NK-92 (cell line): ENCODE results near the gene ABHD17C.
"Not testable (repeated sequence)": the region's sequence is repeated elsewhere in the genome, so short reads cannot be mapped to it uniquely, and the experiment has no call there.

ENCODE experiments used
- DNase-seq: peaks from one replicate; lab custom pipeline; 2025; ENCODE audit not compliant: unreplicated experiment; lab: John Stamatoyannopoulos, UW

The ABHD17C gene

DNA sequence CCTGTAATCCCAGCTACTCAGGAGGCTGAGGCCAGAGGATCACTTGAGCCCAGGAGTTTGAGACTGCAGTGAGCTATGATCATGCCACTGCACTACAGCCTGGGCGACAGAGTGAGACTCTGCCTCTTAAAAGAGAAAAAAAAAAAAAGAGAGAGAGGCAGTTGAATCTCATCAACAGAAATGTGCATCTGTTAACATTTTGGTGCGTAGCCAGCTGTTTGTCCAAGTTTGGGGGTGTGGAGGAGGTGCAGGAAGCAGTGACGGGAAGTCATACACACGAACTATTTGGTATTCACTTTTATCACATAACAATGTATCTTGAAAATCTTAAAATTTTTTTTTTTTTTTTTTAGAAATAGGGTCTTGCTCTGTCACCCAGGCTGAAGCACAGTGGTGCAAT, 65.8 kb downstream of the ABHD17C start:
- DNase-seq: no peak

DNA sequence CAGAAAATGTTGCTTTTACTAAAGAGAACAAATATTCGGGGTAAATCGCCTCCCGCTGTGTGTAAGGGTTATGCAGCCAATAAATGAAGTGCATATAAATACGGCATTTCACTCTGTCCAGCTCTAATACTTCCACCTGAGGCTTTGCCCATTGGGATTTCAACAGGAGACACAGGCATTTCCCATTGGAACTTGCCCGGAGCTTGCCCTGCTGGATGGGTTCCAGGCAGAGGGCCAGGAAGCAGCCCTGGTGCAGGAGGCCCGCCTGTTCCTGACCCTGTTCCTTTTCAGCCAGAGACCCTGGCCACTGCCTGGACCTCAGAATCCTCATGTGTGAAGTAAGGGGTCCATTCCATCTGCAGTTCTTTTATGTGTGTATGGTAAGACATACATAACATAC, 66.6 kb downstream of the ABHD17C start:
- DNase-seq: no peak

DNA sequence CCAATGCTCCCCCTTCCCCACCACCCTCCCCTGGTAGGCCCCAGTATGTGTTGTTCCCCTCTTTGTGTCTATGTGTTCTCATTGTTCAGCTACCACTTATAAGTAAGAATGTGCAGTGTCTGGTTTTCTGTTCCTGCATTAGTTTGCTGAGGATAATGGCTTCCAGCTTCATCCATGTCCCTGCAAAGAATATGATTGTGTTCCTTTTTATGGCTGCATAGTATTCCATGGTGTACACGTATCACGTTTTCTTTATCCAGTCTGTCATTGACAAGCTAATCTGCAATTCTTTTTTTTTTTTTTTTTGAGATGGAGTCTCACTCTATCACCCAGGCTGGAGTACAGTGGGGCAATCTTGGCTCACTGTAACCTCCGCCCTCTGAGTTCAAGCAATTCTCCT, 68.1 kb downstream of the ABHD17C start:
- DNase-seq: not testable (repeated sequence)

DNA sequence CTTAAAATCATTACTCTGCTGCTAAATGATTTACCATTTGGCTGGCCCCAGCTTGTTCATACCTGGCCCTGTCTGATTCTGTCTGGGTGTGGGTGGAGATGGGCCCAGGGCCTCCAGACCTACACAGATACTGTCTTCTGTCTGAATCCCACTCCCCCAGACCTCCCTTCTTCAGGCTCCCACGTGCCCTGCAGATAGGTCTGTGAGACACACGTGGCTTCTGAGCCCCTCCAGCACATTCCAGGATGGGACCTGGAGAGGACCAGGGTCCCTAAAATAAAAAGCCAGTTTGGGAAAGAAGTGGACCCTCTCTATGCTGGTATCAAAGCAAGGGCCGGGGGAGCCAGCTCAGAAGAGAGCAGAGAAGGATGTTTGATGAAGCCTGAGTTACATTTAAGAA, 69.4 kb downstream of the ABHD17C start:
- no peak for DNase-seq

DNA sequence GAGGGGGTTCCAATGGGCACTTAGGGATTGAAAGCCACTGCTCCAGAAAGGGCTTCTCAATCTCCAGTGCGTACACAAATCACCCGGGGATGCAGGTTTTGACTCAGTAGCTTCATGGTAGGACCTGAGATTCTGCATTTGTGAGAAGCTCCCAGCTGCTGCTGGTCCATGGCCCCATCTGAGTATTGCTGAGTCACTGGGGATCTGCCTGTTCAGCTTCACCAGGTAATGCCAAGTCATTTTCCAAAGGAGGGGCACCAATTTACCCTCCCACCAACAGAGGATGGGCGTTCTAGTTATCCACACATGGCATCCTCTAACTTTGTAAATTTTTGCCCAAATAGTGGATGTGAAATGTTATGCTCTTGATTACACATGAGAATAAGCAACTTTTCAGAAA, 71.2 kb downstream of the ABHD17C start:
- DNase-seq: no peak

DNA sequence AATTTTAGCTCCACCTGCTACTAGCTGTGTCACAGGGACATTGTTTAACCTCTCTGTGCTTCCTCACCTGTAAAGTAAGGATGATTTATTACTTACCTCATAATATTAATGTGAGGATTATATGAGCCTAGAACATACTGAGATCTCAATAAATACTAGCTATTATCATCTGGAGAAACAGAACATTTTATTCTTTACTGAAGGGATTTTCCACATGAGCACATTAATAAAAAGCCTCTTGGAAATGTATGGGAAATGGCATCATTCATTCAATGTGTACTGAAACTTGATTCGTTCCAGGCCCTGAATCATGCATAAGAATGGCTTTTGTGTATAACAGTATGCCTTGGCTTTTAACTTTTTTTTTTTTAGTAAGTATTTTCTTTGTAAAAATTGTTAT, 73.0 kb downstream of the ABHD17C start:
- DNase-seq: no peak

DNA sequence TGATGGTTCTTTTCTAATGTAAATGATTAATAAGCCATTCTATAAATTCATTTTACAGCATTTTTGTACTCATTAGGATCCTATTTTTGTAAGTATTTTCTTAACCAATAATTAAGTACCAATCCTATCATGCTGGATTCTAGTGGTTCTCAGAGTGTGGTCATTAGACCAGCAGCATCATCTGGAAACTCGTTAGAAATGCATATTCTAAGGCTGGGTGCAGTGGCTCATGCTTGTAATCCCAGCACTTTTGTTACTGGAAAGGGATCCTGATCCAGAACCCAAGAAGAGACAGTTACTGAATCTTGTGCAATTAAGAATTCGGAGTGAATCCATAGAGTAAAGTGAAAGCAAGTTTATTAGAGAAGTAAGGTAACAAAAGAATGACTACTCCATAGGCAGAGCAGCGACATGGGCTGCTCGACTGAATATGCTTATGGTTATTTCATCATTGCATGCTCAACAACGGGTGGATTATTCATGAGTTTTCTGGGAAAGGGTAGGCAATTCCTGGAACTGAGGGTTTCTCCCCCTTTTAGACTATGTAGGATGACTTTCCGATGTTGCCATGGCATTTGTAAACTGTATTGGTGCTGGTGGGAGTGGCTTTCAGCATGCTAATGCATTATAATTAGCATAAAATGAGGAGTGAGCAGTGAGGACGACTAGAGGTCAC, 74.2 kb downstream of the ABHD17C start:
- no peak for DNase-seq

DNA sequence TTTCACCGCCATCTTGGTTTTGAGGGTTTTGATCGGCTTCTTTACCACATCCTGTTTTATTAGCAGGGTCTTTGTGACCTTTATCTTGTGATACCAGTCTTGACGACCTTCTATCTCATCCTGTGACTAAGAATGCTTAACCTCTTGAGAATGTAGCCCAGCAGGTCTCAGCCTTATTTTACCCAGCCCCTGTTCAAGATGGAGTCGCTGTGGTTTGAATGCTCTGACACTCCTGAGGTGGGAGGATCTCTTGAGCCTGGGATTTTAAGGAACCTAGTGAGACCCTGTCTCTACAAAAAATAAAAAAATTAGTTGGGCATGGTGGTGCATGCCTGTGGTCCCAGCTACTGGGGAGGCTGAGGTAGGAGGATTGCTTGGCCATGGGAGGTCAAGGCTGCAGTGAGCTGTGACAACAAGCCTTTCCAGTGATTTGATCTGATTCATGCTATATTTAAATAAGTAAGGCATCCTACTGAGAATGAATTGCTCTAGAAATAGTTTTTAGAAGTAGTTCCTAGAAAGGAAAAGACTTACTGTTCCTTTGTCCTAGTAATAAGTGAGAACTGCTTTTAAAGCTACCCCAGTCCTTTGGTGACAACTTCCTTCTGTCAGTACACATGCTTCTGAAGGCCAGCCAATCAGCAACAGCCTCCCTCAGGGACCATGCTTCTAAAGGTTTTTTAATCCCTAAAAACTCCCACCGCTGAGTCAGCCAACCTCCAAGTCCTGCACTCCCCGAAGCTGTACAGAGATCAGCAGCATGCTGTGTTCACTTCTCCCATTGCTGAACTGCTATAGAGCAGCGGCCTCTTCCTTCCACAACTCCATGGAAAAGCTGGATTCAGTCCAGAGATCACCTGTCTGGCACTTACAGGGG, 75.0 kb downstream of the ABHD17C start:
- no peak for DNase-seq

DNA sequence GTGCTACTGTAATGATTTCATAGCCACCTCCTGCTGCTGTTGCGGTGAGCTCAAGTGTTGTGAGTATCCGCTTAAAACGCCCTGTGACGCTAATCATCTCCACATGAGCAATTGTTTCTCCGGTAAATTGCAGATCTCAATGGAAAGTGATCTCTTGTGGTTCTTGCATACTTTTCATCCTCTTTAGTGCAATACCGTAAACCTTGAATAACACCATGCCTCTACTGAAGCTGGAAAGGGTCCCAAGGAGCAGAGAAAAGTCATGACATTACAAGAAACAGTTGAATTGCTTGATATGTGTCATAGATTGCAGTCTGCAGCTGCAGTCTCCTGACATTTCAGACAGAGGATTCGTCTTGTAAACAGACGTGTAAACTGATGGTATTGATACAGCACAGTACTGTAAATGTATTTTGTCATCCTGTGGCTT, 78.0 kb downstream of the ABHD17C start:
- no peak for DNase-seq

DNA sequence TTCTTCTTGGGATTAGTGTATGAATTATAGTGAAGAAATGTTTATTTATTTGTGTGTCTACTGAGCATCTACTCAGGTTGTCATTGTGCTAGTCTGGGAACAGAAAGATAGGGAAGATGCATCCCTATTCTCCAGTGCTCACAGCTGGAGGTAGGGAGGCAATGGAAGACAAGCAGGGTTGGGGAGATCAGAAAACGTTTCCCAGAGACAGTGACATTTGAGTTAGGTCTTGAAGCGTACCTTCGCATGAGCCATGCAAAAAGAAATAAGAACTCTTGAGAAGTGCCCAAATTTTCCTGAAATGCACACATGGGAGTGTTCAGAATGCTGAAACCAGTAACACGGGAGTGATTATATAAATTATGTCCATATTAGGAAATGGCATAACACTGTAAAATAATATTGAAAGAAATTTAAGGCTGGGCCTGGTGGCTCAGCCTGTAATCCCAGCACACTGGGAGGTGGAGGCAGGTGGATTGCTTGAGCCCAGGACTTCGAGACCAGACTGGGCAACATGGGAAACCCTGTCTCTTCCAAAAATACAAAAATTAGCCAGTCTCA, 78.8 kb downstream of the ABHD17C start:
- DNase-seq: no peak

DNA sequence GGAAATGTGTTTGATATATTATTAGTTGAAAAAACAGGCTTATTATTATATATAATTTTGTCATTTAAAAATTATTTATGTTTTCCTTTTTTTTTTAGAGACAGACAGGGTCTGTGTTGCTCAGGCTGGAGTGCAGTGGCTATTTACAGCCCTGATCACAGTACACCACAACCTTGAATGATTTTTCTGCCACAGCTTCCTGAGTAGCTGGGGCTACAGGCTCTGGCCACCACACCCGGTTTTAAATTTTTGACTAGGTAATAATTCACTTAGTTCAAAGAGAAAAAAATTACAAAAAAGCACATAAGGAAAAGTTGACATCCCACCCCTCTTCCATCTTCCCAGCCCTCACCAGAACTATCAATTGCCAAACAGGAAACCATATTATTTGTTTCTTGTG, 79.4 kb downstream of the ABHD17C start:
- DNase-seq: no peak

DNA sequence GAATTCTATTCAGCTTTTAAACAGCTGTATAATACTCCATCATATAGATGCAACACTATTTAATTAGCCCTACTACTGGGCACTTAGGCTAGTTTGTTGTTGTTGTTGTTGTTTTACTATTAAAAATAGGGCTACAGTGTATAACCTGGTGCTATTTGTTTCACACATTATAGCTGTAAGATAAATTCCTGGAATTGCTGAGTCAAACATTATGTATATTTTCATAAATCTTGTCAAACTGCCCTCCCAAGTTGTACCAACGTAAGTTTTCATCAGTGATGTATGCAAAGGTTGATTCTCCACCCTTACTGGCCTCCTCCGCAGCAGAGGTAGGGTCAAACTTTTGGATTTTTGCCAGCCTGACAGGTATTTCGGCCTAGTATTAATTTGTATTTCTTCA, 80.2 kb downstream of the ABHD17C start:
- no peak for DNase-seq

DNA sequence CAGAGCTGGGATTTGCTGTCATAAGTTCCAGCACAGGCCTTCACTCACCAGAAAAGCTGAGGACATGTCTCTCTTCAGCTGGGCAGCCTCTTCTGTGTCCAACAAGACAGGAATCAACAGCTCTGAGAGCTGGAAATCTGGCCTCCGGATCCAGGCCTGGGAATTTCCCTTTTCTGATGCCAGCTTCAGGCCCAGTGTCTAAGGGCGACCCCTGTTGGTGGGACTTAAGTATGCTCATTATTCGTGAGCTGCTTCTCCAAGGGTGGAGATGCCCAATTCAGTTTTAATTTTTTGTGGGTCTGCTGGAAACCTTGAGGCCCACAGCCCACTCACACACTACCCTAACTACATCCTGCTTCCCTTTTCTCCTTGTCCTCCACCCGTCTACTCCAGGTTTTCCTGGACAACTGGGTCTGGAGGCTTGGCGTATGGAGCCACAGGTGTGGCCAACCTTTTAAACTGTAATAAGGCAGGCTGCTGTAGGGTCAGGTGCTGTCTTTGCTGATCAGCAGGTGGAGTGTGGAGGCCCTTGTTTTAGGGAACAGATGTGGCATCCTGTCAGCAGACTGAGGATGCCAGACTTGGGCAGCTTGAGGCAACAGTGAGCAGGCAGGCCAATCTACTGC, 81.4 kb downstream of the ABHD17C start:
- DNase-seq: no peak

DNA sequence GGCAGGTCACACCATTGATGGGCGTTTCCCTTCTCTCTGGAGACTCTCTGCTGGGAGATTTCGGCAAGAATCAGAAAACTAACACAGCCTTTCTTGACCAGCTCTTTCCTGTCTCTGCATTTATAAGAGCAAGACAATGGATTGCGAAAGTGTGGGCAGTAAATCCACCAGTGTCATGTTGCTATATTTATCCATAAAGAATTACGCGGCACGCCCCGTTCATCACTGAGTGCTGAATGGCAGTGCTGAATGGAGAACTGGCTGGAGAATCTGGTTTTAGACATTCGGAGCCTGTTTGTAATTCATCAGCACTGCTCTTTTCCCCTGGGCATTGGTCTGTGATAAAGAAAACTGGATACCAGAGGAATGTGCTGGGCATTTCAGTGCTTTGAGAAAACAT, 82.0 kb downstream of the ABHD17C start:
- DNase-seq: no peak

DNA sequence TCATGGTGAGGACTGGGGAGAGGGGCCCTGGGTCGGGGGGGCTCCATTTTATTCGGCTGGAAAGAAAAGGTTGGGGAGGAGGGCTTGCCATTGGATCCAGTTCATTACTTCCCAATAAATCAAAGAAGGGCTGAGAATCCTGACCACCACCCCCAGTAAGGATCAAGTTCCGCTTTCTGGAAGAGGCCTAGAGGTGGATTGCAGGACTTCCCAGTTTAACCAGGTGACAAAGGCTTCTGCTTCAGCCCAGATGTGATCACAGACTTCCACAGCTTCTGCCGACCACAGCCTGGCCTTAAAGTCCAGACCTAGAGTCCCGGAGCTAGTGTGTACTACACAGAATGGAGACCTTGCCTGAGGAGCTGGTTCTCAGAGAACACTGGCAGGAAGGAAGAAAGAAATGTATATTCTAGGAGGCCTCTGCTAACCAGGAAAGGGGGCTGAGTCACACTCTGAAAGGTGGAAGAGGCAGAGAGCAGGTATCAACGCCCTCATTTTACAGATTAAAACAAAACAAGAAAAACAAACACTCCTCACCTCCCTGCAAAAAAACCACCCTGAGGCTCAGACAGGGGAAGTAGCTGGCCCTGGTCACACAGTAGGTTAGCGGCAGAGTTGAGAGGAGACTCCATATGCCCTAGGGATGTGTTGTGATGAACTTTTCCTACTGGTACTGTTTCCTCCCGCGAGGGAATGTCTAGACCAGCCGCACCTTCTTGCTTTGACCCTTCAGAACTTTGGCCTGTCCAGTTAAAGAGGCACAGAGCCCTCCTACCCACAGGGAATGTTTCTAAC, 82.9 kb downstream of the ABHD17C start:
- no peak for DNase-seq

DNA sequence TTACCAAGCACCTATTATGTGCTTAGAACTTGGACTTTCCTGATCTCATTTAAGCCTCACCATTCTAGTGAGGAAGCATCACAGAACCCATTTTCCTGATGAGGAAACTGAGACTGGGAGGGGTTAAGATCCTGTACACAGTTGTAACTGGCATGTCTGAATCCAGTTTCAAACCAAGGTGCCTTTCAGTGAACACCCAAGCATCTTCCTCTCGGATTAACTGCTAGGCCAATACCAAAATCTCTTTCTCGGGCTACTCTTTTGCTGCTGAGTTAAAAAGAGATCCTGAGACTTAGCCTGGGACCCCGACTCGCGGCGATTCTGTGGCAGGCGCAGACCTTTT, 83.5 kb downstream of the ABHD17C start:
- no peak for DNase-seq

DNA sequence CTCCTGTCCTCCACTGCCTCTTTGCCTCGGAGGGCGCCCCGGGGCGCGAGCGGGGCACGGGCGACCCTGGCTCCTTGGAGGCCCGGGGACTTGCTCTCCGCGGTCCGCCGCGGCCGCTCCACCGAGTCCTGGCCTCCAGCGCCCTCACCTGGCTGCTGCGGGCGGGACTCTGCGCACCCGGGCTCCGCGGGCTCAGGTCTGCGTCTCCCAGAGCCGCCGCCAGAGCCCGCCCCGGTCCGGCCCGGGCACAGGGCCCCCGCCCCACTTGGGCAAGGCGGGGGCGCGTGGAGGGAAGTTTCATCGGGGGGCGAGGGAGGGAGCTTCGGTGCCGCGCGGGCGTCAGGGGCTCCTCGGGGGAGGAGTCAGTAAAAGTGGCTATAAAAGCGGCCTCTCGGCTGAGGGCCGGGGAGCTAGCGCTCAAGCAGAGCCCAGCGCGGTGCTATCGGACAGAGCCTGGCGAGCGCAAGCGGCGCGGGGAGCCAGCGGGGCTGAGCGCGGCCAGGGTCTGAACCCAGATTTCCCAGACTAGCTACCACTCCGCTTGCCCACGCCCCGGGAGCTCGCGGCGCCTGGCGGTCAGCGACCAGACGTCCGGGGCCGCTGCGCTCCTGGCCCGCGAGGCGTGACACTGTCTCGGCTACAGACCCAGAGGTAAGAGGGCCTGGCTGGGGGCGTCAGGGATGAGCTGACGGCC, 84.0 kb downstream of the ABHD17C start, which contains the start of gene CEMIP:
Gene CEMIP, plus strand, starts transcription at position 407 of the 694 bp plus-strand sequence. CDS start 94,510 bp downstream, outside the sequence.
- DNase-seq: no peak

DNA sequence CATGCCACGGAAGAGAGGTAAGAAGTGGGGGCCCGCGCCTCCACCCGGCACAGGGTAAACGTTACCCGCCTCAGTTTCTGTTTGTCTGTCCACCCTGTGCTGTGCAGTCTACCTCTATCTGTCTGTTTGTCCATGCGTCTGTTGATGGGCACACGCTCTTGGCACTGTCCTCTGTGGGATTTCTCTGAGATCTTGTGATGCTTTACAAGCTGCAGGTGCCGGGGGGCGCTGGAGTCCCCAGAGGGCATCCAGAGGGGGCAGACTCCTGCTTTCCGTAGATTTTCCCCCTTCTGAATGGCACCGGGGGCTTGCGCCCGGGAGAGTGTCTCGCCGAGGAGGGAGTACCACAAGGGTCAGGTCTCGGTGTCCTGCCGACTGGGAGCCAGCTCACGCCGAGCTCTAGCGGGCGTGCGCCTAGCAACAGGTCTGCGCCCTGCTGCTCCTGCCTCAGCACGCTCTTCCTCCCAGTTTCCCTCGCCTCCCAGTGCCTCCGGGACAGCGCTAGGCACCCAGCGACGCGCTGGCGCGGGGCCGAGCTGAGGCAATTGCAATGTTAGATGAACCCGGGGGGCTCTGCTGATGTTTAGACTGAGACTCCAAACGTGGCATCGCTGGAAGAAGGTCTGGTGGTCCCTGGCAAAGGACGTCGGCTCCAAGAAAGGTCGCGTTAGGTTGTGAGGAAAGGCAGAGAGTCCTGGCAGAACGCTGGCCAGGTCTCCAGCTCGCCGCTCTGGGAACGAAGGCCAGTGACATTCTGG, 84.7 kb downstream of the ABHD17C start:
- DNase-seq: no peak

DNA sequence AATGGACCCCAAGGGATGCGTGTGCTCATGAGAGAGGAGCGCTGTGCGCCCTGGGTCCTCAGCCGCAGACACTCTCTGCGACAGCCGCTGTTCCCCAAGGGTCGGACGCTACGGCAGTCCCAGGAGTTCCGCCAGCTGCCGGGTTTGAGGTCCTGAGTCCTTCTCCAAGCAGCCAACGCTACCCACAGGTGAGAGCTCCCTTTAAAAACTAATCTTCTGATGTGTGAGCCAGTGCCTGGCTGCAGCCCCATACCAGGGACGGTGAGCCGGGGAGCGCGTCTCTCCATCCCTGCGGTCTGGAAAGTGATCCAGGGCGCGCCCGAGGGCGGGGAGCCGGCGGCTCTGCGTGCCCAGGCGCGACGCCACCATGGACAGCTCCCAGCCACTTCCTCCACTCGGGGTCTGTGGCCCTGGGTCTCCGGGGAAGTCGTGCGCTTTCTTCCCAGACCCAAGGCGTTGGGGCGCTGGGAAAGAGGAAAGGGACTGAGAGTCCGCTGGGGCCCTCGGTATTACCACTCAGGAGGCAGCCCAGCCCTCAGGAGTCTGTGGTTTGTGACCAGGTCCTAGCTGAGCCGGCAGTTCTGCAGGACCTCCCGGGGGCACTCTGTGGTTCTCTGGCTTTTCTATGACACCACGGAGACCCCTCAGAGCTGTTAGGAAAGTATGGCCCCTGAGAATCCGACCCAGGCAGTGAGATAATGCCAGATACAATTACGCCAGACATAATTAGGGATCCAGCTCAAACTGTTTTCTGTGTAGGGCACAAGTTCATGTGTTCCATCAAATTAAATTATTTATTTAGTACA, 85.5 kb downstream of the ABHD17C start:
- DNase-seq: no peak
